Activated T-helper 1 cell treated with anti-CD3 and anti-CD28 coated beads, Interleukin-12 subunit alpha, Interleukin-12 subunit beta, Interleukin-2, Interleukin-4 antibody, amounts not matched to agents 30 ng/mL and 10 ng/mL and 1 ng/mL, durations not matched to agents 14 hours and 24 hours and 36 hours (primary cell): Measurements from ENCODE around the gene FTSJ3. TPM values are rescaled to one million over a fixed set of nuclear protein-coding genes. Genes with fewer than 3 reads are reported as not detected.

ENCODE experiments used
- DNase-seq: peaks from one replicate; pipeline ENCODE4 v3.0.0; 2021; ENCODE audit warnings: low spot score
- H3K27ac Mint-ChIP-seq: one replicate; pipeline ENCODE4 v1.8.0; 2021; ENCODE audit warnings: mild to moderate bottlenecking, mixed read lengths
- H3K27me3 Mint-ChIP-seq: one replicate; pipeline ENCODE4 v1.8.0; 2022; ENCODE audit warnings: mild to moderate bottlenecking, moderate library complexity, mixed read lengths; ENCODE audit not compliant: insufficient read depth
- H3K36me3 Mint-ChIP-seq: one replicate; pipeline ENCODE4 v1.8.0; 2021; ENCODE audit warnings: low read depth, mixed read lengths
- H3K4me1 Mint-ChIP-seq: one replicate; pipeline ENCODE4 v1.8.0; 2021; ENCODE audit warnings: low read depth, mixed read lengths
- H3K4me3 Mint-ChIP-seq: one replicate; pipeline ENCODE4 v1.8.0; 2021; ENCODE audit warnings: mild to moderate bottlenecking, moderate library complexity, mixed read lengths
- H3K9me3 Mint-ChIP-seq: one replicate; pipeline ENCODE4 v1.8.0; 2021; ENCODE audit warnings: mixed read lengths
- intact Hi-C: fragments of 100-400 bp; cut with micrococcal nuclease; formaldehyde crosslinking; loops from one replicate; pipeline ENCODE4 v1.15.1; 2024
- total RNA-seq: library from RNA; stranded (reverse); gene quantifications from 2 replicates; pipeline ENCODE4 v1.2.3, GENCODE V29; 2022

FTSJ3 gene
- total RNA-seq, 1 donor from 2014 or later = 100 TPM

DNA sequence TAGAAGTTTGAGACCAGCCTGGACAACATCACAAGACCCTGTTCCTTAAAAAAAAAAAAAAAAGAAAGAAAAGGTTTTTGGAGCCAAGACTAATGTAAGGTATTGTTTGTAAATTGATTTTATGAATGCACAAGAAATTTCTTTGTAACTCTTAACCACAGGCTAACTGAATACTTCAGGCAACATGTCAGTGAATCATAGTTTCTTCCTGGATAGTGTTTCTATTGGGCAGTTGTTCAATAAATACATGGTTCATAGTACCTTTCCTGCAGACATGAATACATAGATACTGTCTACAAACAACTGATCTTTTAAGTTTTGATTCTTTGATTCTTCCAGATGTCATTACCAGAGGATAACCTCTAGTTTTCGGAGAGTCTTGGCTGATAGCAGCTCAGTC is 41.9 kb downstream of the FTSJ3 start:
- Mint-ChIP-seq H3K9me3 (no peaks in the 10 kb centered on the region), H3K4me1 (peaks cover 36% of the 10 kb centered on the region), H3K36me3 (peaks cover 32% of the 10 kb centered on the region), H3K27me3 (no peaks in the 10 kb centered on the region), H3K27ac (no peak overlapping the region), H3K4me3 (no peak overlapping the region)
- intact Hi-C loops = no loop called here
- no peak for DNase-seq

DNA sequence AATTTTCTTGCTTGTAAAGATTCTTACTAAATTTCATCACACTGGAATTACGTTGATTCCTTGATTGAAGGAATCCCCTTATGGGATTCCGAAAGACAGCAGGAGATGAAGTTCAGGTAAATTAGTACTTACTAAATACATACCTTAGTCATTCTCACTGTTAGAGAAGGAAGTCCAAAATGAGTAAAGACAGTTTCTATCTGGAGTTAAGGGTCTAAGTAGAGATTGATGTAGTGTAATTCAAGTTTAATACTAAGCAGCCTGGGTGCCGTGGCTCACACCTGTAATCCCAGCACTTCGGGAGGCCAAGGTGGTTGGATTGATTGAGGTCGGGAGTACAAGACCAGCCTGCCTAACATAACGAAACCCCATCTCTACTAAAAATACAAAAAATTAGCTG is 43.9 kb downstream of the FTSJ3 start:
- Mint-ChIP-seq H3K9me3 (no peaks in the 10 kb centered on the region), H3K4me1 (peaks cover 45% of the 10 kb centered on the region), H3K36me3 (peaks cover 36% of the 10 kb centered on the region), H3K27ac (peak overlapping the region; percentile 44), H3K4me3 (no peak overlapping the region), H3K27me3 (no peaks in the 10 kb centered on the region)
- DNase-seq = no peak
- intact Hi-C loops = no loop called here

DNA sequence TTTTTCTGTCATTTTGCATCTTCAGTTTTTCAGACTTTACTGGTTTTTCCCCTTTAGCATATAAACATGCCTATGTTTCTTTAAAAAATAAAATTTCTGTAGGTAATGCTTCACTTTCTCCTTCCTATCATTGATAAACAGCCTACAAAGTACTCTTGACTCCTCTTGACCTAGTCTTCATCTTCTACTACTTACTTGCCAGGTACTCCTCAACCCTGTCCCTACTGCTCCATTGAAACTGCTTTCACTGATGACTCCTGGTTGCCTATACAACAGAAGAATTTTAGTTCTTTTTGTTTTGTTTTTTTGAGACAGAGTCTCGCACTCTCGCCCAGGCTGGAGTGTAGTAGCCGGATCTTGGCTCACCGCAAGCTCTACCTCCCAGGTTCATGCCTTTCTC is 46.5 kb downstream of the FTSJ3 start:
- intact Hi-C loops = no loop called here
- no peaks in the 10 kb centered on the region for H3K9me3 Mint-ChIP-seq
- no peak for DNase-seq
- H3K36me3 Mint-ChIP-seq = peaks cover 42% of the 10 kb centered on the region
- H3K27me3 Mint-ChIP-seq = no peaks in the 10 kb centered on the region
- no peak overlapping the region for H3K4me3 Mint-ChIP-seq
- H3K4me1 Mint-ChIP-seq = peaks cover 69% of the 10 kb centered on the region
- H3K27ac Mint-ChIP-seq = no peak overlapping the region

DNA sequence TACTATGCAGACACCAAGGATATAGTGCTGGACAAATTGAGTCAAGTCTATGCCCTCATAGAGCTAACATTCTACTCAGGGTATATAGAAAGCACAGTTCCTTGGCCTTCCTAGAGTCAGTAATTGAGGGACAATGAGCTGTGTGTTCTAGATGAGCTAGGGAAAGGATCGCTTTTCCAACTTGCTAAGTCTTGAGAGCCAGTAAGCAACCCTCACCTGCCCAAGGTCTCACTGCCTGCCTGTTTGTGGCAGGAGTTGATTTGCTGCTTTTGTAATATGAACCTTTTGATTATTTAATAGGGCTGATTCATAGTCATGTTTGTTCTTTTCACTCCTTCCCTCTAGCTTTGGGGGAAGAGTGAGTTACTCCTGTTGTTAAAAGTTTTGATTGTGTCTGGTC is 47.0 kb downstream of the FTSJ3 start:
- intact Hi-C loops = no loop called here
- Mint-ChIP-seq H3K9me3 (no peaks in the 10 kb centered on the region), H3K27ac (no peak overlapping the region), H3K36me3 (peaks cover 43% of the 10 kb centered on the region), H3K4me1 (peaks cover 69% of the 10 kb centered on the region), H3K27me3 (no peaks in the 10 kb centered on the region), H3K4me3 (no peak overlapping the region)
- no peak for DNase-seq

DNA sequence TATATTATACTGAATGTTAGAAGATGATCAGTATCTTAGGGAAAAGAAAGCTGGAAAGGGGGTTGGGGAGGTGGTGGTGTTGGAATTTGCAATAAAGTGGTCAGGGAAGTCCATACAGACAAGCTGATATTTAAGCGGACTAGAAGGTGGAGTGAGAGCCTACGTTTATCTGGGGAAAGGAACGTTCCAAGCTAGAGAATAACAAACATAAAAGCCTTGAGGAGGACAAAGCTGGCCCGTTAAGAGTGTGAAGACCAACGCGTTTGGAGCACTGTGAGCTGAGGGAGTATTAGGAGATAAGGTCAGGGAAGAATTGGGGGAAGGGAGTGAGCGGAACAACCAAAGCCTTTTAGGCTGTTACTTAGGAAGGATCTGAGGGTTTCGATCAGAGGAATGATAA is 52.0 kb downstream of the FTSJ3 start:
- Mint-ChIP-seq H3K4me3 (peak overlapping the region; percentile 96), H3K4me1 (peaks cover 66% of the 10 kb centered on the region), H3K27me3 (no peaks in the 10 kb centered on the region), H3K27ac (peak overlapping the region; percentile 100), H3K9me3 (no peaks in the 10 kb centered on the region), H3K36me3 (peaks cover 32% of the 10 kb centered on the region)
- DNase-seq = no peak
- intact Hi-C loops = loop anchor here (10.0 kb wide), 1 partner anchor 351 kb away; no protein-coding TSS in a partner anchor

DNA sequence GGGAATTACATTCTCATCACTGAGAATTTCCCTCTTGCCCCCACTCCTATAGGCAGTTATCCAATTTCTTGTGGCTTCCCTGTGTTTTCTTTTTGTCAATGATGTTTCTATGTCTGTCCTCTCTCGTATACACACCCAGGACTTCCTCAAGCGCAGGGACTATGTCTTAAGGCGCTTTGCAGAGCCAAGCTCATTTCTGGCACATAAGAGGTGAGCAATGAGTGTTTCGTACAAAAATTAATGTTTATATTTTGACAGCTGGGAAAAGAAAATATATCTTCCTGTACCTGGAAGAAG is 52.5 kb downstream of the FTSJ3 start:
- Mint-ChIP-seq H3K36me3 (peaks cover 31% of the 10 kb centered on the region), H3K4me3 (peak overlapping the region; percentile 96), H3K9me3 (no peaks in the 10 kb centered on the region), H3K4me1 (peaks cover 68% of the 10 kb centered on the region), H3K27ac (peak overlapping the region; percentile 100), H3K27me3 (no peaks in the 10 kb centered on the region)
- intact Hi-C loops = loop anchor here (1.0 to 10.0 kb wide), 4 partner anchors 225 to 372 kb away; partner anchors contain the start of genes DCAF7 and ERN1
- DNase-seq = no peak

DNA sequence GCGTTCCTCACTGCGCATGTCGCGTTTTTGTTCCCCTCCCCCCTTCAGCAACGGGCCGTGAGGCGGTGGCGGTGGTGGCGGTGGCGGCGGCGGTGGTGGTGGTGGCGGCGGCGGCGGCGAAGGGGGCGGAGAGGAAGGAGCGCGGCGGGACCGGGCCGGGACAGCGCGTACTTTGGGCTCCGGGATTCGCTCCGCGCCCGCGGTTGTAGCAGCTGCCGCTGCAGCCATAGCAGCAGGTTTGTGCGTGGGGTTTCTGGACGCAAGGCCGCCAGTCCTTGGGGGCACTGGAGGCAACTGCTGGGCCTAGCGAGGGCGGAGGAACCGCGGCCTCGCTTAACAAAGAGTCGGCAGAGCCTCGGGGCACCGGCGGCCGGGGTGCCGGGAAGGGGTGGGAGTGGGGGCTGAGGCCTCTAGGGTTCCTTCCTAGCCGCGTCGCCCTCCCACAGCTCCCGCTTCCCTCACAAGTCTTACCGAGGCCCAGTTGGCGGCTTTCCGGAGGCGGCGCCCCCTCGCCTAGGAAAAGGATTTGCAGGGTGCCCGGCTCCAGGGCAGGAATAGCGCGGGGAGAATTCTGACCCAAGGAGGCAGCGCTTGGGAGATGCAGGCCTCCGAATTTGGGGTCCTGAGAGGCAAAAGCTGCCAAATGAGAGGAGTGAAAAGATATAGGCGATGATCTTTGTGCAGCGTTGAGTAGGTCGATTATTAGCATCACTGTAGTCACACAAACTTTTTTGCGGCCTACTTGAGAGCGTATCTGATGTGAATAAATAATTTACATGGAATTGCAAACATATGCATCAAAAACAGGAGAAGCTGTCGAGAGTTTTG is 53.1 kb downstream of the FTSJ3 start, which contains the start of gene DDX42:
Gene DDX42 (plus strand): TSS at position 30 of the 828 bp plus-strand sequence. CDS start 12,880 bp downstream, outside the sequence.
- H3K36me3 Mint-ChIP-seq = peaks cover 27% of the 10 kb centered on the region
- H3K4me1 Mint-ChIP-seq = peaks cover 64% of the 10 kb centered on the region
- H3K9me3 Mint-ChIP-seq = no peaks in the 10 kb centered on the region
- intact Hi-C loops = loop anchor here (1.0 to 10.0 kb wide), 4 partner anchors 224 to 373 kb away; partner anchors contain the start of genes DCAF7 and ERN1
- peak within 1 kb of the TSS; percentile 96 for H3K4me3 Mint-ChIP-seq
- peak within 1 kb of the TSS; percentile 100 for H3K27ac Mint-ChIP-seq
- peak; percentile 89 for DNase-seq
- no peaks in the 10 kb centered on the region for H3K27me3 Mint-ChIP-seq

DNA sequence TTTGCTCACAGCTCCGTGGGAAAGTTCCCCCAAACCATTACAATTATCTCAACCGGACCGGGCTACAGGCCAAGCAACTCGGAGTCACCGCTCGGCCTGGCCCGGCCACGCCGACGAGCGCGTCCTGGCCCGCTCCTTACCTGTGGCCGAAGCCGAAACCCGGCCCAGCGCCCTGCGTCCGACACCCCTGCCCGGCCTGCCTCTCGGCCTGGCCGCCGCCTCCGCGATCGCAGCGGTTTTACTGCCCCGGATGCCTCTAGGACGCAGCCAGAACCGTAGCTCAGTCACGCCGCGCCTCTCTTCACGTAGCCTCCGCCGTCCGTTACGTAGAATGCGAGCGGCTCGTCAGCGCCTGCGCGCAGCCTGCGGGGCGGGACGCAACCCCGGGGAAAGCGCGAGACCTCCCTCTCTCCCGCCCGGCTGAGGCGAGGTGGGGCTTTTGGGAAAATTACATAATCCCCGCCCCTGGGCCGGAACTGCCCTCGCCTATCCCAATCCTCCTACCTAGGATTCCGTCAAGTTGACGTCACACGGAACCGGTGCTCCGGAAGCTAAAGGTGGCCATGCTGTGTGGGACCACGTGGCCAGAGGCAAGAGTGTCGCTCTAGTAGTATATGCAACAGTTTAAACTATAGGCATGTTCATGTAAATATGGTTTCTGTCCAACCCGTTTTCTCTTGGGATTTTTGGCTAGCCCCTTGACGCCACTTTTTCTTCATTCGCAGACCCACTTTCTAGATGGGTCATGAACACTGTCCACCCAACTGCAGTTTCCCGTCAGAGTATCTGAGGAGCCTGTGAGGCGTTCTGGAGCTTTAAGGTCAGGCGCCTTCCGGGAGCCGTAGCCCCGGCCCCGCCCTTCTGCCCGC is 54.0 kb downstream of the FTSJ3 start, which contains the start of gene CCDC47:
Gene CCDC47 (minus strand): TSS at position 326 of the 869 bp plus-strand sequence. CDS start 7,422 bp downstream, outside the sequence.
- intact Hi-C loops = loop anchor here (1.0 to 10.0 kb wide), 11 partner anchors 32 to 733 kb away; partner anchors contain the start of genes CEP95, DCAF7, DDX5 and ERN1
- Mint-ChIP-seq H3K9me3 (no peaks in the 10 kb centered on the region), H3K27me3 (no peaks in the 10 kb centered on the region), H3K4me3 (peak within 1 kb of the TSS; percentile 96), H3K36me3 (peaks cover 25% of the 10 kb centered on the region), H3K27ac (peak within 1 kb of the TSS; percentile 100), H3K4me1 (peaks cover 63% of the 10 kb centered on the region)
- peak; percentile 99 for DNase-seq

DNA sequence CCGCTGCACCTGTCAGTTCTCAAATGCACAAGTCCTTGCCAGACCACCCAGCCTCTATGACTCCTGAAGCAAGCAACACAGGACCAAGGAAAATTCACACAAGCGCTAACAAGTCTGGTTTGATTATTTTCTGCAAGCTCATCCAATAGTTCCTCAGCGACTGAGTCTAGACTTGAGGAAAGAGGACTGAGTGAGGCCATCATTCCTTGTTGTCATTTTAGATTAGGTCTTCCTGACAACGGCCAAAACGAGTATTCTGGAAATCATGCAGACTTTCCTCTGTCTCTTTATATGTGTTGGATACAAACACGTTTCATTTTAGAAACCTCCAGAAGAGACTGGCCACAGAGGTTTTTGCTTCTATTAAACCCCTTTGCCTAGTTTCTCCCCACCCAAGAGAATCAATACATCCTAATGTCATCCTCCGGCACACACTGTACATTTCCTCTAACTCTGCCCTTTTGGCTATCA is 54.6 kb downstream of the FTSJ3 start:
- DNase-seq = no peak
- H3K4me3 Mint-ChIP-seq = peak overlapping the region; percentile 96
- H3K9me3 Mint-ChIP-seq = no peaks in the 10 kb centered on the region
- H3K36me3 Mint-ChIP-seq = peaks cover 23% of the 10 kb centered on the region
- intact Hi-C loops = loop anchor here (1.0 to 10.0 kb wide), 9 partner anchors 32 to 734 kb away; partner anchors contain the start of genes CEP95, DDX5, FTSJ3 and MAP3K3
- peaks cover 59% of the 10 kb centered on the region for H3K4me1 Mint-ChIP-seq
- H3K27me3 Mint-ChIP-seq = no peaks in the 10 kb centered on the region
- peak overlapping the region; percentile 100 for H3K27ac Mint-ChIP-seq

Other genes starting within 250 kb of the FTSJ3 start
- gene TACO1, start 226.8 kb downstream of the FTSJ3 start, total RNA-seq = 30.8 and 32.0 TPM in 2 replicates
- 27.9 and 29.6 TPM in 2 replicates for gene MAP3K3, start 205.2 kb downstream of the FTSJ3 start, total RNA-seq
- gene LIMD2, start 127.5 kb downstream of the FTSJ3 start, total RNA-seq = 228 and 233 TPM in 2 replicates
- 59.1 and 59.4 TPM in 2 replicates for gene STRADA, start 85.9 kb downstream of the FTSJ3 start, total RNA-seq
- 74.8 and 79.2 TPM in 2 replicates for gene CCDC47, start 54.1 kb downstream of the FTSJ3 start, total RNA-seq
- gene DDX42, start 53.5 kb downstream of the FTSJ3 start, total RNA-seq = 147 and 149 TPM in 2 replicates
- 185 and 195 TPM in 2 replicates for gene PSMC5, start 232 bp downstream of the FTSJ3 start, total RNA-seq
- gene SMARCD2, start 15.0 kb upstream of the FTSJ3 start, total RNA-seq = 116 TPM in 2 replicates
- gene CSH2, start 46.0 kb upstream of the FTSJ3 start, total RNA-seq = not detected in 2 replicates
- gene GH2, start 54.3 kb upstream of the FTSJ3 start, total RNA-seq = not detected in 2 replicates
- gene CSH1, start 68.9 kb upstream of the FTSJ3 start, total RNA-seq = not detected in 2 replicates
- gene CSHL1, start 83.6 kb upstream of the FTSJ3 start, total RNA-seq = not detected in 2 replicates
- gene GH1, start 91.2 kb upstream of the FTSJ3 start, total RNA-seq = not detected in 2 replicates
- 28.9 and 31.8 TPM in 2 replicates for gene CD79B, start 104.7 kb upstream of the FTSJ3 start, total RNA-seq
- gene SCN4A, start 145.3 kb upstream of the FTSJ3 start, total RNA-seq = 0.13 and 0.22 TPM in 2 replicates
- gene PRR29, start 170.7 kb upstream of the FTSJ3 start, total RNA-seq = 0.44 and 0.91 TPM in 2 replicates
- gene ICAM2, start 193.0 kb upstream of the FTSJ3 start, total RNA-seq = 58.3 and 62.1 TPM in 2 replicates